WI38 (cell line): ENCODE results near the gene MEF2A.
"Not testable (repeated sequence)": the region's sequence is repeated elsewhere in the genome, so short reads cannot be mapped to it uniquely, and the experiment has no call there.

Experiments
- H3K4me3 ChIP-seq: 2 replicates; pipeline ENCODE4 v1.5.1; 2011; ENCODE audit warnings: low read depth, mild to moderate bottlenecking, control low read depth, low read length
- CTCF ChIP-seq: IDR thresholded peaks from 2 replicates; pipeline ENCODE4 v1.5.1; 2012; ENCODE audit warnings: low read depth, mild to moderate bottlenecking, control low read depth, low read length

Gene MEF2A

GRCh38 chr15:99645543-99645935, 79.8 kb downstream of the MEF2A start:
- no peak overlapping the region for H3K4me3 ChIP-seq
- no peak for TF ChIP-seq CTCF

- H3K4me3 ChIP-seq: no peak overlapping the region
- TF ChIP-seq CTCF: no peak
Measured at GRCh38 chr15:99645951-99646350, 80.2 kb downstream of the MEF2A start.

GRCh38 chr15:99651023-99651807, 85.4 kb downstream of the MEF2A start:
- H3K4me3 ChIP-seq: no peak overlapping the region
- no peak for TF ChIP-seq CTCF

GRCh38 chr15:99656205-99656604, 90.4 kb downstream of the MEF2A start:
- no peak overlapping the region for H3K4me3 ChIP-seq
- no peak for TF ChIP-seq CTCF

GRCh38 chr15:99657996-99658395, 92.2 kb downstream of the MEF2A start:
- no peak for TF ChIP-seq CTCF
- H3K4me3 ChIP-seq: no peak overlapping the region

GRCh38 chr15:99662903-99663302, 97.1 kb downstream of the MEF2A start:
- H3K4me3 ChIP-seq: no peak overlapping the region
- TF ChIP-seq CTCF: no peak

GRCh38 chr15:99666073-99666472, 100.3 kb downstream of the MEF2A start:
- H3K4me3 ChIP-seq: not testable (repeated sequence)

- TF ChIP-seq CTCF: no peak
Measured at GRCh38 chr15:99668533-99669182, 102.9 kb downstream of the MEF2A start.

More at GRCh38 chr15:99668533-99669182, 102.9 kb downstream of the MEF2A start:
- H3K4me3 ChIP-seq: no peak overlapping the region
